ENCODE data around the gene MYH1.

DNA sequence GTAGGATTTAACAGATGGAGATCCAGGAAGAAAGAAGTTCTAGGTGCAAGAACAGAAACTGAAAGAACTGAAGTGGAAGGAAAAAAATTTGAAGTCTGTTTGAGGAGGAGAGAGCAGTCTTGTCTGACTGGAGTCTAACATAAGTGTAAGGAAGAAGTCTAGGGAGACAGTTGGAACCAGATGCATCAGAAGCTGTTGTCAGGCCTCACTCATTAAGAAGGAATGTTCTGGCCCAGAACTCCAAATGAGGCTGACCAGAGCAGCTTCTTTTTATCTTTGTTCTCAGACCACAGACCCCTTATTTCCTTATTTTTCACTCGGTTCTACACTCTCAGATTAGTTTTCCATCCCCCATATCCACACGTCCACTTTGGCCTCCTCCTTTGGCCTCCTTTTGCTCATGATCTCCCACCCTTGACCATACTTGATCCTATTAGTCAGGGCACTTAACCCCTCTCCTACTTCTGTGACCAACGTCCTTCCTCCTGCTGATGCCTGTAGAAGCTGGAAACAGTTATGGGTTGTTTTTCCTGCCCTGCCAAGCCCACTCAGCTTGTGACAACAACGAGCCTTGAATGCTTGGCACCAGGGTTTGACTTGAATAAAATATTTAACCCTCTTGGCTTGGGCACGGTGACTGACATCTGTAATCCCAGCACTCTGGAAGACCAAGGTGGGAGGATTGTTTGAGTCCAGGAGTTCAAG is 38.1 kb upstream of the MYH1 start:
- TF ChIP-seq, protein P1, sequence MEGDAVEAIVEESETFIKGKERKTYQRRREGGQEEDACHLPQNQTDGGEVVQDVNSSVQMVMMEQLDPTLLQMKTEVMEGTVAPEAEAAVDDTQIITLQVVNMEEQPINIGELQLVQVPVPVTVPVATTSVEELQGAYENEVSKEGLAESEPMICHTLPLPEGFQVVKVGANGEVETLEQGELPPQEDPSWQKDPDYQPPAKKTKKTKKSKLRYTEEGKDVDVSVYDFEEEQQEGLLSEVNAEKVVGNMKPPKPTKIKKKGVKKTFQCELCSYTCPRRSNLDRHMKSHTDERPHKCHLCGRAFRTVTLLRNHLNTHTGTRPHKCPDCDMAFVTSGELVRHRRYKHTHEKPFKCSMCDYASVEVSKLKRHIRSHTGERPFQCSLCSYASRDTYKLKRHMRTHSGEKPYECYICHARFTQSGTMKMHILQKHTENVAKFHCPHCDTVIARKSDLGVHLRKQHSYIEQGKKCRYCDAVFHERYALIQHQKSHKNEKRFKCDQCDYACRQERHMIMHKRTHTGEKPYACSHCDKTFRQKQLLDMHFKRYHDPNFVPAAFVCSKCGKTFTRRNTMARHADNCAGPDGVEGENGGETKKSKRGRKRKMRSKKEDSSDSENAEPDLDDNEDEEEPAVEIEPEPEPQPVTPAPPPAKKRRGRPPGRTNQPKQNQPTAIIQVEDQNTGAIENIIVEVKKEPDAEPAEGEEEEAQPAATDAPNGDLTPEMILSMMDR (IDR thresholded peaks at IDR 0.05): no peak
- no peak for TF ChIP-seq POLR2A (IDR thresholded peaks at IDR 0.05)
